ENCODE measurements around the gene DUSP22.

GRCh38 chr6:330948-331347 lies 38.7 kb downstream of the DUSP22 start:
- no peak for TF ChIP-seq CTCF (IDR thresholded peaks at IDR 0.05)
- no peak for TF ChIP-seq POLR2A (IDR thresholded peaks at IDR 0.05)
- TF ChIP-seq EP300 (IDR thresholded peaks at IDR 0.05): no peak

Measured in suprapubic skin (tissue), 3 donors.